ENCODE measurements around the gene IL20. TPM values are rescaled to one million over a fixed set of nuclear protein-coding genes. Genes with fewer than 3 reads are reported as not detected.
A peak's percentile ranks its signal among the peaks of the same experiment; 100 is the strongest.

IL20 gene
- total RNA-seq, 6 donors from 2014 or later: not detected

GRCh38 chr1:206829875-206830274, 35.5 kb upstream of the IL20 start:
- H3K27ac ChIP-seq: no peak overlapping the region
- H3K4me1 ChIP-seq: peaks cover 0 to 9% (median 2%) of the 10 kb centered on the region in 4 donors
- no peak for DNase-seq
- 63 to 69% methylated on average over 2 of the region's 2 CpGs for WGBS, 2 donors
- no peak for TF ChIP-seq POLR2A (IDR thresholded peaks at IDR 0.05)
- no peak for TF ChIP-seq CTCF (IDR thresholded peaks at IDR 0.05)
- H3K36me3 ChIP-seq: no peaks in the 10 kb centered on the region
- ATAC-seq (ENCODE audit: low FRiP score in 2 of 2): no peak
- H3K27me3 ChIP-seq: no peaks in the 10 kb centered on the region
- no peak overlapping the region for H3K4me3 ChIP-seq
- H3K9me3 ChIP-seq: no peaks in the 10 kb centered on the region

DNA sequence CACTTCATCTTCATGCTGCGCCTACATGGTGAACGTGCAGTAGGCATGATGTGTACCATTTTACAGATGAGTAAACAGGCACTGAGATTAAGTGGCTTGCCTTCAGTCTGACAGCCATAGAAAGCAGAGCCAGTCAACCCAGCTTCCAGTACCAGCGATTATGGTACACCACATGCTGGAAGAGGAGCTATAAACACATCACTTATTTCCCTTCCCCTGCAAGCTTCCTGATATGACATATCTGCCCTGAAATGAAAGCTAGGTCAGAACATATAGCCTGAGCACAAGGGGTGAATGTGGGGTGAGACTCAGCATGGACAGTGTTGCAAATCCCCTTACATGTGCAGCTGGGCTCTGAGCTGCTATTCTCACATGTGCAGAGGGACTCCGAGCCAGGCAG, 33.8 kb upstream of the IL20 start:
- H3K27ac ChIP-seq: no peak overlapping the region
- H3K4me3 ChIP-seq: no peak overlapping the region
- H3K36me3 ChIP-seq: no peaks in the 10 kb centered on the region
- TF ChIP-seq POLR2AphosphoS5 (IDR thresholded peaks at IDR 0.05) (no peak), CTCF (IDR thresholded peaks at IDR 0.05) (no peak), POLR2A (IDR thresholded peaks at IDR 0.05) (no peak), EP300 (IDR thresholded peaks at IDR 0.05) (no peak)
- no peaks in the 10 kb centered on the region for H3K9me3 ChIP-seq
- 73 to 77% methylated on average over 4 of the region's 4 CpGs for WGBS, 2 donors
- DNase-seq: no peak
- peaks cover 0 to 9% (median 2%) of the 10 kb centered on the region in 4 donors for H3K4me1 ChIP-seq
- ATAC-seq (ENCODE audit: low FRiP score in 2 of 2): no peak
- H3K27me3 ChIP-seq: no peaks in the 10 kb centered on the region

DNA sequence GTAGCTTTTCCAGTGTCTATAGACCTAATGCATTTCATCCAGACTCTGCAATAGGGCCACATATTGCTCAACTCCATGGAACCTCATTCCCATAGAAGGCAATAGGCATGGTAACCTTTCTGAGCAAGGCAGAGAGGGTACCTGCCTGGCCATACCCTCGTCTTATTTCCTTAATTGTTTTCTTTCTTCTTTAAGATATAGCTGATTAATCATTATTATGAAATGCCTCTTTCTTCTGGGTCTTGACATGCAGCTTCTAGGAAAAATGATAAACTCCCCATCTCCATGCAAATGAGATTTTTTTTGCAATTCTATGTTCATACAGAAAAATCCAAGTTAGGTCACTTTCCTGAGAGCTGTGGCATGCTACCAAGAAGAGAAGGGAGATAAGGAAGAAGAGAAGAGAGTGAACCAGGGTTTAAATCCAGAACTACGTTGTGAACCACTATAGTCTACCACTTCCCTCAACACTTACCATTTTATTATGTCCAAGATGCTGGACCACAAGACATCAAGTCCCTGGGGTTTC, 33.0 kb upstream of the IL20 start:
- Histone ChIP-seq H3K4me3 (no peak overlapping the region), H3K9me3 (no peaks in the 10 kb centered on the region), H3K27ac (no peak overlapping the region), H3K4me1 (peaks cover 0 to 9% (median 2%) of the 10 kb centered on the region in 4 donors), H3K36me3 (no peaks in the 10 kb centered on the region), H3K27me3 (no peaks in the 10 kb centered on the region)
- TF ChIP-seq CTCF (IDR thresholded peaks at IDR 0.05) (no peak), POLR2A (IDR thresholded peaks at IDR 0.05) (no peak), EP300 (IDR thresholded peaks at IDR 0.05) (no peak), POLR2AphosphoS5 (IDR thresholded peaks at IDR 0.05) (no peak)
- DNase-seq: no peak
- ATAC-seq (ENCODE audit: low FRiP score in 2 of 2): no peak
- 43 to 46% methylated on average over 2 of the region's 2 CpGs for WGBS, 2 donors

DNA sequence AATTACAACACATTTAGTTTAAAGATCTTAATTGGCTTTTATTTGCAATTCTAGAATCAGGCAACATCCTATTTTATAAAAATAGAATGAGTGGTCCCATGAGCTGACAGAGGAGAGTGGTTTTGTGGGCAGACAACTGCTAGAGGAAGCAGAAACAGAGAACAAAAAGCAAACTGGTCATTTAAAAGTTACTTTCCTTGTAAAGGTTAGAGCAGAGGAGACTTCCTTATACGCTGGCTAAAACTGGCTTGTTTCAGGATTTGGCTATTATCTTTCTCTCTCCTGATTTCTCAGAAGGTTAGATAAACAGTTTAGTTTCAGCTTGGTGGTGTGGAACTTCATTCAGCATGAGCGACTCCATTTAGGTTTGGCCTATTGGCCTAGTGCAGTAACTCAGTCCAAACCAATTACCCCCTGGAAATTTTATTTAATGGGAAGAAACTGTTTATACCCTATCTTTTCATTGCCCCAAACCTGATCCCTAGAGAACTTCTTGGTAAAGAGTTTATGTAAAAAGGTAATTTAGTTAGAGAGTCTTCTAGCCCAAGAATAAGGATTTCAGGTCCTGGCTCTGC, 32.2 kb upstream of the IL20 start:
- Histone ChIP-seq H3K27me3 (no peaks in the 10 kb centered on the region), H3K27ac (no peak overlapping the region), H3K9me3 (no peaks in the 10 kb centered on the region), H3K4me1 (peaks cover 0 to 9% (median 2%) of the 10 kb centered on the region in 4 donors), H3K36me3 (no peaks in the 10 kb centered on the region), H3K4me3 (no peak overlapping the region)
- 67 to 69% methylated on average over 2 of the region's 2 CpGs for WGBS, 2 donors
- no peak for TF ChIP-seq POLR2AphosphoS5 (IDR thresholded peaks at IDR 0.05)
- TF ChIP-seq CTCF (IDR thresholded peaks at IDR 0.05): no peak
- TF ChIP-seq POLR2A (IDR thresholded peaks at IDR 0.05): no peak
- no peak for TF ChIP-seq EP300 (IDR thresholded peaks at IDR 0.05)
- no peak for DNase-seq
- no peak for ATAC-seq (ENCODE audit: low FRiP score in 2 of 2)

DNA sequence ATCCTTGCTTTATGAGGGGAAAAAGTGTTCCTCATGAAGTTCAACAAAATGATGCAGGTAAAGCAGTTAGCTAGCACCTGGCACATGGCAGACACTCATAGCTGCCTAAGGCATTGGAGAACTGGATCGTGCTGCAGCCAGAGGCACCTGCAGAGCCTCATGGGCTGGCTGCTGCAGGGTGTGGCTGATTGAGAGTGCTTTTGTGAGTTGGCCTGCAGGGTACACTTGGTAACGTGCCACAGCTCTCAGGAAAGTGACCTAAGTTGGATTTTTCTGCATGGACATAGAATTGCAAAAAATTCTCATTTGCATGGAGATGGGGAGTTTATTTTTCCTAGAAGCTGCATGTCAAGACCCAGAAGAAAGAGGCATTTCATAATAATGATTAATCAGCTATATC, 31.6 kb upstream of the IL20 start:
- H3K4me3 ChIP-seq: no peak overlapping the region
- H3K36me3 ChIP-seq: no peaks in the 10 kb centered on the region
- H3K27me3 ChIP-seq: no peaks in the 10 kb centered on the region
- ATAC-seq (ENCODE audit: low FRiP score in 2 of 2) (no peak), DNase-seq (peak in 1 of 2 donors; percentile 73)
- WGBS, 2 donors: 36 to 51% methylated on average over 2 of the region's 2 CpGs
- TF ChIP-seq CTCF (IDR thresholded peaks at IDR 0.05) (no peak), POLR2A (IDR thresholded peaks at IDR 0.05) (no peak), POLR2AphosphoS5 (IDR thresholded peaks at IDR 0.05) (no peak), EP300 (IDR thresholded peaks at IDR 0.05) (no peak)
- H3K4me1 ChIP-seq: peaks cover 0 to 9% (median 2%) of the 10 kb centered on the region in 4 donors
- no peak overlapping the region for H3K27ac ChIP-seq
- no peaks in the 10 kb centered on the region for H3K9me3 ChIP-seq
